Mammary epithelial cell (primary cell): ENCODE measurements around the gene ABL1.

Experiments
- EZH2 ChIP-seq: IDR thresholded peaks from 2 replicates; pipeline ENCODE4 v1.6.1; 2012; ENCODE audit warnings: low read length, inconsistent platforms, borderline replicate concordance
- TF ChIP-seq, protein P1 (sequence below), 2 donors: IDR thresholded peaks in 1 of 2; conservative IDR thresholded peaks in 1 of 2; 2 replicates each; pipeline ENCODE4 v1.5.1; 2011 to 2012; ENCODE audit warnings: inconsistent platforms in 2 of 2, low read length in 2 of 2, mild to moderate bottlenecking in 2 of 2, control low read depth in 1 of 2, low read depth in 1 of 2; ENCODE audit not compliant: insufficient read depth in 1 of 2; ENCODE audit errors: extremely low read depth in 1 of 2

DNA sequence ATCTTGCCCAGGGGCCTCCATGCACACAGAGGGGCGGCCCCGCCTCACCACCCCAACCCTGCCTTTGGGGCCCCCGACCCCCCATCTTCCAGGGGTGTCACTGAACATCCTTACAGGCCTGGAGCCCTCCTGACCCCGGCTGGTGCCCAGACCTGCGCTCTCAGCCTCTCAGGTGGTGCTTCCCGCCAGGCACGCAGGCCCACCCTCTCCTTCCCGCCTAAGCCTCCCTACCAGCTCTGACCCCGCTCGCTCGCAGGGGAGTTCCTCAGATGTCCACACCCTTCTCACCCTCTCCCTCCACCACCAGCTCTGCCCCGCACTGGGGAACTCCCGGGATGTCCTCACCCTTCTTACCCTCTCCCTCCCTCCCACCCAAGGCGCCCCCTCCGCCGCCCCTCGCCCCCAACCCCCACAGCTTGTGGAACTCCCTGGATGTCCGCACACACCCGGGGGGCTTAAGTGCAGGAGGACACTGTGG is 73.9 kb downstream of the ABL1 start:
- TF ChIP-seq, protein P1, sequence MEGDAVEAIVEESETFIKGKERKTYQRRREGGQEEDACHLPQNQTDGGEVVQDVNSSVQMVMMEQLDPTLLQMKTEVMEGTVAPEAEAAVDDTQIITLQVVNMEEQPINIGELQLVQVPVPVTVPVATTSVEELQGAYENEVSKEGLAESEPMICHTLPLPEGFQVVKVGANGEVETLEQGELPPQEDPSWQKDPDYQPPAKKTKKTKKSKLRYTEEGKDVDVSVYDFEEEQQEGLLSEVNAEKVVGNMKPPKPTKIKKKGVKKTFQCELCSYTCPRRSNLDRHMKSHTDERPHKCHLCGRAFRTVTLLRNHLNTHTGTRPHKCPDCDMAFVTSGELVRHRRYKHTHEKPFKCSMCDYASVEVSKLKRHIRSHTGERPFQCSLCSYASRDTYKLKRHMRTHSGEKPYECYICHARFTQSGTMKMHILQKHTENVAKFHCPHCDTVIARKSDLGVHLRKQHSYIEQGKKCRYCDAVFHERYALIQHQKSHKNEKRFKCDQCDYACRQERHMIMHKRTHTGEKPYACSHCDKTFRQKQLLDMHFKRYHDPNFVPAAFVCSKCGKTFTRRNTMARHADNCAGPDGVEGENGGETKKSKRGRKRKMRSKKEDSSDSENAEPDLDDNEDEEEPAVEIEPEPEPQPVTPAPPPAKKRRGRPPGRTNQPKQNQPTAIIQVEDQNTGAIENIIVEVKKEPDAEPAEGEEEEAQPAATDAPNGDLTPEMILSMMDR (conservative IDR thresholded peaks at IDR 0.05 in 1 of 2, IDR thresholded peaks at IDR 0.05 in 1 of 2; ENCODE audit: extremely low read depth in 1 of 2, insufficient read depth in 1 of 2, low read depth in 1 of 2, low read length in 2 of 2): no peak
- no peak for TF ChIP-seq EZH2
